Natural killer cell treated with Interleukin-12 subunit alpha and Interleukin-12 subunit beta and Interleukin-15 and Interleukin-18, amount 100 ng/mL, for 72 hours (primary cell): ENCODE data around the gene MUC13. TPM values are rescaled to one million over a fixed set of nuclear protein-coding genes. Genes with fewer than 3 reads are reported as not detected.

Experiments
- ATAC-seq, 2 donors: fragments of 150-1000 bp; cut with Tn5 transposase in 1 of 2; sonication (Bioruptor Pico), chemical (Tn5 transposase) in 1 of 2; 2 replicates each; pipeline ENCODE4 v1.10.0; 2021
- DNase-seq: peaks from one replicate; pipeline ENCODE4 v3.0.0; 2022; ENCODE audit warnings: low spot score
- H3K27ac Mint-ChIP-seq, 2 donors: 1 replicate in 1 of 2; 2 replicates in 1 of 2; pipeline ENCODE4 v1.8.0; 2022; ENCODE audit warnings: mixed read lengths in 2 of 2, mild to moderate bottlenecking in 1 of 2, moderate library complexity in 1 of 2
- H3K27me3 Mint-ChIP-seq, 2 donors: 1 replicate in 1 of 2; 2 replicates in 1 of 2; pipeline ENCODE4 v1.8.0; 2022; ENCODE audit warnings: mixed read lengths in 2 of 2
- H3K36me3 Mint-ChIP-seq: one replicate; pipeline ENCODE4 v1.8.0; 2022; ENCODE audit warnings: mixed read lengths
- H3K4me1 Mint-ChIP-seq, 2 donors: 1 replicate in 1 of 2; 2 replicates in 1 of 2; pipeline ENCODE4 v1.8.0; 2022; ENCODE audit warnings: low read depth in 2 of 2, mixed read lengths in 2 of 2, mild to moderate bottlenecking in 1 of 2
- H3K4me3 Mint-ChIP-seq: one replicate; pipeline ENCODE4 v1.8.0; 2022; ENCODE audit warnings: mixed read lengths
- H3K9me3 Mint-ChIP-seq: 2 replicates; pipeline ENCODE4 v1.8.0; 2022; ENCODE audit warnings: mixed read lengths
- total RNA-seq, 2 donors: library from RNA; stranded (reverse); gene quantifications; one replicate each; pipeline ENCODE4 v1.2.3, GENCODE V29; 2022

Gene MUC13
- total RNA-seq, 2 donors from 2014 or later, result 0.84 TPM; not detected in 1

DNA sequence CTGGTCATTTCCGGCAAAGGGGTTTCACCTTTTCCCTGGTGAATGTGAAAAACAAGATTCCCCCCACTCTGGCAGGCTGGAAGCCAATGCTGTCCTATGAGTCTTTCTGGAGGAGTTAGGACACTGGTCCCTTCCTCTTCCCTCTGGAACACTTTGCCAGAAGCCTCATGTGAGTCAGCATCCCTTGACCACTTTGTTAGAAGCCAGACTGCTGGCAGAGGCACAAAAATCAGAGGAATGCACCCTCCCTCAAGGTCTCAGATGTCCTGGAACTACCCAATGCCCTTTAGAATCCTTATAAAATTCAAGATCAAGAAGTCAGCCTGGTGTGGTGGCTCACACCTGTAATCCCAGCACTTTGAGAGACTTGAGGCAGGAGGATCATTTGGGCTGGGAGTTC is 74.0 kb downstream of the MUC13 start:
- no peaks in the 10 kb centered on the region for H3K4me1 Mint-ChIP-seq
- H3K36me3 Mint-ChIP-seq, result no peaks in the 10 kb centered on the region
- DNase-seq, result no peak
- H3K9me3 Mint-ChIP-seq, result no peaks in the 10 kb centered on the region
- H3K4me3 Mint-ChIP-seq, result no peak overlapping the region
- ATAC-seq, result no peak
- H3K27ac Mint-ChIP-seq, result no peak overlapping the region
- peaks cover 4 to 6% of the 10 kb centered on the region in 2 donors for H3K27me3 Mint-ChIP-seq

DNA sequence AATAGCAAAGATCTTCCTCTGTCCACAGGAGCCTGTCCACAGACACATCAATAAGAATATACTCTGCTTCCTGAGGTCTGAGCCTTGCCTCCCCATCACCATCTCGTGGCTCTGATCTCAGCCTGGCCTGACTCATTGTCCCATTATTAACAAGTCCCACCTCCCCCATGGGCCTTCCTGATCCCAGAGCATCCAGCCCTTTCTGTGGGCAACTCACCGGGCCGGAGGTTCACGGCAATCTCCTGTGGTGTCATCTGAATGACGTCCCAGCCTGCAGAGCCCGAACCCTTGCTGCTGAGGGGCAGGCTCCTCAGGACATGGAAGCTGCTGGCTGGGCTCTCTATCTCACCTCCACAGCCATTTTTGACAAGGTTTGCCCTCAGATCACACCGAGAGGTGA is 75.5 kb downstream of the MUC13 start:
- Mint-ChIP-seq H3K4me3 (no peak overlapping the region), H3K9me3 (no peaks in the 10 kb centered on the region), H3K4me1 (no peaks in the 10 kb centered on the region), H3K36me3 (no peaks in the 10 kb centered on the region), H3K27me3 (peaks cover 6 to 9% of the 10 kb centered on the region in 2 donors), H3K27ac (no peak overlapping the region)
- DNase-seq (no peak), ATAC-seq (no peak)

DNA sequence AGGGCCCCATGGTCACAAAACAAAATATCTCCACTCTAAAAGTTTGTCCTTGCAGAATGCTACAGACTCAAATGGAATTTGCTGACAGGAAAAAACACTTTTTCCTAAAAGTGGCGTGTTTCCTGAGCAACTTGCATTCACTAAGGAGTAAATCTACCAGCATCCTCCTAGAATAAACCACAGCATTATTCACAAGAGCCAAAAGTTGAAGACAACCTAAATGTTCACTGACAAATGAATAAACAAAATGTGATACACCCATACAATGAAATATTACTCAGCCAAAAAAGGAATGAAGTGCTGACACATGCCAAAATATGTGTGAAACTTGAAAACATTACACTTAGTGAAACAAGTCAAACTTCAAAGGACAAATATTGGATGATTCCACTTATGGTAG is 76.3 kb downstream of the MUC13 start:
- DNase-seq (no peak), ATAC-seq (no peak)
- no peak overlapping the region for H3K27ac Mint-ChIP-seq
- no peaks in the 10 kb centered on the region for H3K9me3 Mint-ChIP-seq
- H3K4me1 Mint-ChIP-seq, result no peaks in the 10 kb centered on the region
- no peaks in the 10 kb centered on the region for H3K36me3 Mint-ChIP-seq
- no peak overlapping the region for H3K4me3 Mint-ChIP-seq
- peaks cover 6 to 9% of the 10 kb centered on the region in 2 donors for H3K27me3 Mint-ChIP-seq

DNA sequence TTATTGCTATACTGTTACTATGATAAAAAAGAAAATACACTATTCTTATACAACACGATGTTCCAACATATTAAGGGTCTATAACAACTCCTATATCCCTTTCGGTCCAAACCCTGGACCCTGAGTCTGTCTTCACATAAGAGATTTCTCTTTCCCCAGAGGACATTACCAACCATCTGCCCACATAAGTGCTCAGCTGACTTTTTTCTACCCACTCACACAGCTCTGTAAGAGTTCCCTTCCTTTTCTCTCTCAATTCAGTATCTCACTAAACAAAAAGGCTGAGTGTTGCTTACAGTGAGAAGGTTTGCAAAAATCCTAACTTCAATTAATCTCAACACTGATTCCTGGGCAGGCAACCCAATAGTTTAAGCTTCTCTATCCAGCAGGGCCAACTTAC is 77.9 kb downstream of the MUC13 start:
- no peaks in the 10 kb centered on the region for H3K36me3 Mint-ChIP-seq
- H3K4me3 Mint-ChIP-seq, result no peak overlapping the region
- H3K27ac Mint-ChIP-seq, result no peak overlapping the region
- no peak for DNase-seq
- no peaks in the 10 kb centered on the region for H3K4me1 Mint-ChIP-seq
- peaks cover 6 to 9% of the 10 kb centered on the region in 2 donors for H3K27me3 Mint-ChIP-seq
- ATAC-seq, result no peak
- H3K9me3 Mint-ChIP-seq, result no peaks in the 10 kb centered on the region

Other genes with a start within 250 kb of the MUC13 start
- gene UMPS, start 204.3 kb downstream of the MUC13 start, total RNA-seq, result 10 to 100 TPM; 42.0 to 56.7 TPM
- under 1 TPM in 1 of 2 donors, not detected in 1; 0.17 TPM for gene ITGB5, start 47.4 kb downstream of the MUC13 start, total RNA-seq
- gene HEG1, start 121.2 kb upstream of the MUC13 start, total RNA-seq, result 10 to 100 TPM; 14.6 to 47.0 TPM